22Rv1 (cell line): ENCODE results near the gene SETD9.

ENCODE experiments used
- CTCF ChIP-seq: fragments of 450-650 bp; IDR thresholded peaks from 2 replicates; pipeline ENCODE4 v1.5.1; 2017; ENCODE audit warnings: mild to moderate bottlenecking
- ZFX ChIP-seq: fragments of 450-650 bp; IDR thresholded peaks from 2 replicates; pipeline ENCODE4 v1.6.1; 2017; ENCODE audit warnings: antibody characterized with exemption, borderline replicate concordance

- no peak for TF ChIP-seq CTCF
- no peak for TF ChIP-seq ZFX
These were observed 13.5 kb downstream of the SETD9 start for GRCh38 chr5:56922922-56923321.
